Measurements from ENCODE around the gene FAM131A.

GRCh38 chr3:184382326-184383032, 45.1 kb downstream of the FAM131A start:
- TF ChIP-seq CTCF (IDR thresholded peaks at IDR 0.05) (no peak), POLR2A (IDR thresholded peaks at IDR 0.05) (no peak), EP300 (IDR thresholded peaks at IDR 0.05) (no peak), POLR2AphosphoS5 (IDR thresholded peaks at IDR 0.05) (no peak)
